GM23248 (cell line): ENCODE results near the gene FPGS. TPM values are rescaled to one million over a fixed set of nuclear protein-coding genes. Genes with fewer than 3 reads are reported as not detected.

Experiments
- DNase-seq: peaks from one replicate; pipeline ENCODE4 v3.0.0-alpha.2; 2015
- H2AFZ ChIP-seq: fragments of 200-600 bp; sonication (generic); 2 replicates; pipeline ENCODE4 v1.6.1; 2016; ENCODE audit warnings: antibody characterized with exemption
- H3F3A ChIP-seq: fragments of 200-600 bp; sonication (generic); 2 replicates; pipeline ENCODE4 v1.6.1; 2016; ENCODE audit warnings: mild to moderate bottlenecking, antibody characterized with exemption, mixed run types; ENCODE audit not compliant: insufficient read depth
- H3K27ac ChIP-seq: fragments of 200-600 bp; sonication (generic); 2 replicates; pipeline ENCODE4 v1.5.1; 2016; ENCODE audit warnings: mild to moderate bottlenecking
- H3K27me3 ChIP-seq: fragments of 200-600 bp; sonication (generic); replicated peaks from 2 replicates; pipeline ENCODE4 v1.6.1; 2016; ENCODE audit warnings: mild to moderate bottlenecking; ENCODE audit not compliant: insufficient read depth
- H3K36me3 ChIP-seq: fragments of 200-600 bp; sonication (generic); 2 replicates; pipeline ENCODE4 v1.6.1; 2016; ENCODE audit warnings: low read depth, mild to moderate bottlenecking
- H3K4me1 ChIP-seq: fragments of 200-600 bp; sonication (generic); 2 replicates; pipeline ENCODE4 v1.6.1; 2016; ENCODE audit warnings: mild to moderate bottlenecking; ENCODE audit not compliant: insufficient read depth
- H3K4me2 ChIP-seq: fragments of 200-600 bp; sonication (generic); one replicate; pipeline ENCODE4 v1.6.1; 2016; ENCODE audit warnings: mild to moderate bottlenecking; ENCODE audit not compliant: unreplicated experiment
- H3K4me3 ChIP-seq: fragments of 200-600 bp; sonication (generic); 2 replicates; pipeline ENCODE4 v1.5.1; 2016; ENCODE audit warnings: mild to moderate bottlenecking
- H3K79me2 ChIP-seq: fragments of 200-600 bp; sonication (generic); 2 replicates; pipeline ENCODE4 v1.6.1; 2016; ENCODE audit warnings: mild to moderate bottlenecking; ENCODE audit not compliant: insufficient read depth
- H3K9ac ChIP-seq: fragments of 200-600 bp; sonication (generic); 2 replicates; pipeline ENCODE4 v1.6.1; 2016; ENCODE audit warnings: mild to moderate bottlenecking
- H3K9me2 ChIP-seq: fragments of 200-600 bp; sonication (generic); 2 replicates; pipeline ENCODE4 v1.6.1; 2016; ENCODE audit warnings: mixed run types, mild to moderate bottlenecking, moderate library complexity; ENCODE audit not compliant: insufficient read depth
- H3K9me3 ChIP-seq: fragments of 200-600 bp; sonication (generic); one replicate; pipeline ENCODE4 v1.6.1; 2017; ENCODE audit warnings: low read depth
- H4K20me1 ChIP-seq: fragments of 200-600 bp; sonication (generic); 2 replicates; pipeline ENCODE4 v1.6.0; 2016; ENCODE audit not compliant: insufficient read depth
- EZH2 ChIP-seq: fragments of 200-600 bp; sonication (generic); IDR thresholded peaks from 2 replicates; pipeline ENCODE4 v1.6.1; 2018; ENCODE audit warnings: antibody characterized with exemption, mild to moderate bottlenecking; ENCODE audit not compliant: insufficient read depth, poor library complexity, severe bottlenecking
- EZH2phosphoT487 ChIP-seq: fragments of 200-600 bp; sonication (generic); IDR thresholded peaks from 2 replicates; pipeline ENCODE4 v1.6.1; 2018; ENCODE audit warnings: antibody characterized with exemption, moderate library complexity, mild to moderate bottlenecking, low read depth; ENCODE audit not compliant: insufficient read depth
- WGBS, 2 experiments: methylation state at CpG; one replicate each; pipeline ENCODE4 v1.1.6; 2015 to 2017; ENCODE audit warnings: low lambda C conversion rate in 2 of 2, low coverage in 1 of 2; ENCODE audit errors: missing lambda C conversion rate in 2 of 2; 5-methylcytosine and 5-hydroxymethylcytosine counted together
- in situ Hi-C: fragments of 300-500 bp; cut with MboI; formaldehyde crosslinking; loops from 2 replicates; pipeline ENCODE4 v1.15.0; 2020
- polyA plus RNA-seq: library from polyadenylated mRNA; unstranded; fragments of >200 nt; fragmentation: Nextera tagmentation; extraction: Ambion mirVana; gene quantifications from 2 replicates; pipeline ENCODE4 v1.2.1, GENCODE V29; 2016
- total RNA-seq: library from RNA; depleted of rRNA; stranded (reverse); fragments of >200 nt; shearing (Covaris generic); gene quantifications from 2 replicates; pipeline ENCODE4 v1.2.3, GENCODE V29; 2014

Gene FPGS
- total and polyA plus RNA-seq, 2 experiments from 2014 or later, result 60.2 to 80.4 TPM

GRCh38 chr9:127817881-127818434 lies 15.3 kb downstream of the FPGS start:
- no peak for DNase-seq
- Histone ChIP-seq H3K4me2 (no peak overlapping the region), H3K9me2 (no peaks in the 10 kb centered on the region), H3K9me3 (no peaks in the 10 kb centered on the region), H3K36me3 (peaks cover 26% of the 10 kb centered on the region; the same call in 1 of the 2 replicates), H3K9ac (no peak overlapping the region; the same call in 1 of the 2 replicates), H2AFZ (no peak overlapping the region), H3K79me2 (peaks cover 5% of the 10 kb centered on the region; the same call in 1 of the 2 replicates), H3K27me3 (no peaks in the 10 kb centered on the region), H3K4me1 (no peaks in the 10 kb centered on the region), H3F3A (peaks cover 28% of the 10 kb centered on the region; the same call in 1 of the 2 replicates), H3K4me3 (no peak overlapping the region), H3K27ac (no peak overlapping the region), H4K20me1 (no peaks in the 10 kb centered on the region)
- 89 to 92% methylated on average over 17 of the region's 17 CpGs for WGBS, 2 experiments
- in situ Hi-C loops, result no loop called here
- TF ChIP-seq EZH2phosphoT487 (no peak), EZH2 (no peak)

- TF ChIP-seq EZH2phosphoT487 (no peak), EZH2 (no peak)
- 89 to 92% methylated on average over 7 to 11 of the region's 11 CpGs for WGBS, 2 experiments
- Histone ChIP-seq H3K27me3 (no peaks in the 10 kb centered on the region), H3K4me2 (no peak overlapping the region), H3K9ac (no peak overlapping the region), H3K9me3 (no peaks in the 10 kb centered on the region), H2AFZ (no peak overlapping the region), H3K9me2 (no peaks in the 10 kb centered on the region), H3K4me3 (no peak overlapping the region), H3F3A (peaks cover 32% of the 10 kb centered on the region; the same call in 1 of the 2 replicates), H3K27ac (no peak overlapping the region), H3K4me1 (no peaks in the 10 kb centered on the region), H3K79me2 (peaks cover 5% of the 10 kb centered on the region; the same call in 1 of the 2 replicates), H3K36me3 (peaks cover 27% of the 10 kb centered on the region; the same call in 1 of the 2 replicates), H4K20me1 (no peaks in the 10 kb centered on the region)
- in situ Hi-C loops, result no loop called here
- no peak for DNase-seq
Observed at GRCh38 chr9:127818574-127818973, 15.9 kb downstream of the FPGS start.

GRCh38 chr9:127822108-127822507 lies 19.4 kb downstream of the FPGS start:
- Histone ChIP-seq H3K4me1 (no peaks in the 10 kb centered on the region), H3K27me3 (no peaks in the 10 kb centered on the region), H3K9ac (no peak overlapping the region), H3K4me2 (no peak overlapping the region), H4K20me1 (no peaks in the 10 kb centered on the region), H3K9me3 (no peaks in the 10 kb centered on the region), H3K27ac (no peak overlapping the region), H3K4me3 (no peak overlapping the region), H3K79me2 (peaks cover 17% of the 10 kb centered on the region), H3K9me2 (no peaks in the 10 kb centered on the region), H3F3A (peaks cover 24% of the 10 kb centered on the region; the same call in 1 of the 2 replicates), H2AFZ (no peak overlapping the region), H3K36me3 (peaks cover 31% of the 10 kb centered on the region)
- no peak for DNase-seq
- no peak for TF ChIP-seq EZH2phosphoT487
- no peak for TF ChIP-seq EZH2
- in situ Hi-C loops, result no loop called here
- WGBS, 2 experiments, result 57 to 58% methylated on average over 4 of the region's 4 CpGs

GRCh38 chr9:127825319-127826051 lies 22.8 kb downstream of the FPGS start:
- Histone ChIP-seq H3K9ac (no peak overlapping the region), H3K27me3 (no peaks in the 10 kb centered on the region), H3K9me3 (no peaks in the 10 kb centered on the region), H3K79me2 (peaks cover 43% of the 10 kb centered on the region), H3K4me3 (no peak overlapping the region), H2AFZ (no peak overlapping the region), H4K20me1 (no peaks in the 10 kb centered on the region), H3K27ac (no peak overlapping the region), H3F3A (peaks cover 24% of the 10 kb centered on the region; the same call in 1 of the 2 replicates), H3K9me2 (no peaks in the 10 kb centered on the region), H3K4me1 (peaks cover 10% of the 10 kb centered on the region), H3K36me3 (peaks cover 35% of the 10 kb centered on the region), H3K4me2 (no peak overlapping the region)
- in situ Hi-C loops, result no loop called here
- 78 to 90% methylated on average over 27 to 42 of the region's 42 CpGs for WGBS, 2 experiments
- DNase-seq, result no peak
- TF ChIP-seq EZH2phosphoT487 (no peak), EZH2 (no peak)
